Astrocyte (in vitro differentiated cells and primary cell): Measurements from ENCODE around the gene NRG3.

Experiments
- CTCF ChIP-seq: IDR thresholded peaks from 2 replicates; pipeline ENCODE4 v1.5.1; 2011; ENCODE audit warnings: low read depth, mild to moderate bottlenecking, inconsistent platforms, low read length, moderate library complexity; ENCODE audit not compliant: insufficient read depth
- EZH2 ChIP-seq: IDR thresholded peaks from 2 replicates; pipeline ENCODE4 v1.6.1; 2012; ENCODE audit warnings: mild to moderate bottlenecking, low read length, inconsistent platforms; ENCODE audit not compliant: insufficient read depth

- TF ChIP-seq CTCF = no peak
- no peak for TF ChIP-seq EZH2
These were observed 92.7 kb downstream of the NRG3 start for GRCh38 chr10:81967716-81968115.
